Natural killer cell treated with Interleukin-12 subunit alpha and Interleukin-12 subunit beta and Interleukin-15 and Interleukin-18, amount 100 ng/mL, for 72 hours (primary cell): ENCODE measurements around the gene RNLS. TPM values are rescaled to one million over a fixed set of nuclear protein-coding genes. Genes with fewer than 3 reads are reported as not detected.

Source experiments
- ATAC-seq, 2 donors: fragments of 150-1000 bp; cut with Tn5 transposase in 1 of 2; sonication (Bioruptor Pico), chemical (Tn5 transposase) in 1 of 2; 2 replicates each; pipeline ENCODE4 v1.10.0; 2021
- DNase-seq: peaks from one replicate; pipeline ENCODE4 v3.0.0; 2022; ENCODE audit warnings: low spot score
- H3K27ac Mint-ChIP-seq, 2 donors: 1 replicate in 1 of 2; 2 replicates in 1 of 2; pipeline ENCODE4 v1.8.0; 2022; ENCODE audit warnings: mixed read lengths in 2 of 2, mild to moderate bottlenecking in 1 of 2, moderate library complexity in 1 of 2
- H3K27me3 Mint-ChIP-seq, 2 donors: 1 replicate in 1 of 2; 2 replicates in 1 of 2; pipeline ENCODE4 v1.8.0; 2022; ENCODE audit warnings: mixed read lengths in 2 of 2
- H3K36me3 Mint-ChIP-seq: one replicate; pipeline ENCODE4 v1.8.0; 2022; ENCODE audit warnings: mixed read lengths
- H3K4me1 Mint-ChIP-seq, 2 donors: 1 replicate in 1 of 2; 2 replicates in 1 of 2; pipeline ENCODE4 v1.8.0; 2022; ENCODE audit warnings: low read depth in 2 of 2, mixed read lengths in 2 of 2, mild to moderate bottlenecking in 1 of 2
- H3K4me3 Mint-ChIP-seq: one replicate; pipeline ENCODE4 v1.8.0; 2022; ENCODE audit warnings: mixed read lengths
- H3K9me3 Mint-ChIP-seq: 2 replicates; pipeline ENCODE4 v1.8.0; 2022; ENCODE audit warnings: mixed read lengths
- total RNA-seq, 2 donors: library from RNA; stranded (reverse); gene quantifications; one replicate each; pipeline ENCODE4 v1.2.3, GENCODE V29; 2022

RNLS gene
- 1 to 10 TPM; 2.4 to 2.9 TPM for total RNA-seq

DNA sequence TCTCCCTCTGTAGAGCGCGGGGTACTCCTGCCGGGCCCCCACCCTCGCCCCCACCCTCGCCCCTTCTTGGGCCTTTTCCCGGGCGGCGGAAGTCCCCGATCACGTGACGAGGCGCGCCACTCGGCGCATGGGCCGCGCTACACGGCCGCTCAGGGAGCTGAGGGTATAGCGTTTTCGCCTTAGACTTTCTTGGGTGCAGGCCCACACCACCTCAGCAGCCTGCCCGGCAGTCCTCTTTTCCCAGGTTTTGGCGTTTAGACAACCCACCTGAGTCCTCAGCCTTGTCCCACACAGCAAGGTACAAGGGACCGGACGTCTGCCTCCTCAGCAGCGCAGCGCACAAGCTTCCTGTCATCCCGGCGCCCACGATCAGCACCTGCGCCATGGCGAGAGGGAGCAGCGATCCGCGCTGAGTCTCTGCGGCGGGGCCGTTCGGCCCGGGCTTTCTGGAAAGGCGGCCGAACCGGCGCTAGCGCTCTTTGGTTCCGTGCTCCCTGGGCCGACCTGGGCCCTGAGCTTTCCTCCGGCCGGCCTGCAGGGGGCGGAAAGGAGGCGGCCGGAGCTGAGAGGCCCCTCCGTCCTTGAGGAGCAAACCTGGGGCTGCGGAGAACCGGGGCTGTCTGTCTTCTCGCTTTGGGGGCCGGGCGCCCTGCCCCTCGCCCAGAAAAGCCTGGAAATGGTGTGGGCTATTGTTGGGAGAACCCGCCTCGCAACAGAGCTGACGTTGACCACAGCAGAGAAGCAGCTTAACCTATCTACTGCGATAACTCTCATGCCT, at the start of gene RNLS:
RNLS (minus strand) TSS at position 513 of the 778 bp plus-strand sequence.
- no peaks in the 10 kb centered on the region for H3K36me3 Mint-ChIP-seq
- ATAC-seq (peak; percentile 87 to 90), DNase-seq (peak; percentile 76)
- H3K9me3 Mint-ChIP-seq = no peaks in the 10 kb centered on the region
- peak within 1 kb of the TSS; percentile 82 to 89 for H3K27ac Mint-ChIP-seq
- peaks cover 5 to 8% of the 10 kb centered on the region in 2 donors for H3K4me1 Mint-ChIP-seq
- H3K27me3 Mint-ChIP-seq = peaks cover 8 to 21% of the 10 kb centered on the region in 2 donors
- H3K4me3 Mint-ChIP-seq = peak within 1 kb of the TSS; percentile 90

DNA sequence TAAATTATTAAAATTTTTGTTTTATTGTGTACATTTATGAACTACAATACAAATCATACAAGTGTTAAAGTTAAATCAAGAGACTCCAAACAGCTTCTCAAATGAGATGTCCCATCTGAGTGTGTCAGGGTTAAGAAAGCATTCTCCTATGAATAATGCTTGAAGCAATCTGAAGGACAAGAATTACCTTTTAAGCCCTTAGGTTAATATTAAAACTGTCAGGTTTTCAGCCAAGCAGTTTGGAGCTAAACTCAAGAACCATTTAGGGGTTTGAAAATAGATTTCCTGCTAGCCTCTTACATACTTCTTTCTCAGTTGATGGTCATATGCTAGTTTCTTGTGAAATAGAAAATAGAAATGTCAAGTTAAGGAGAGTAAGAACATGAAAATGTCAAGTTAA, 41.7 kb upstream of the RNLS start:
- Mint-ChIP-seq H3K27ac (no peak overlapping the region), H3K27me3 (peaks cover 5 to 7% of the 10 kb centered on the region in 2 donors), H3K9me3 (no peaks in the 10 kb centered on the region), H3K4me1 (no peaks in the 10 kb centered on the region), H3K4me3 (no peak overlapping the region), H3K36me3 (no peaks in the 10 kb centered on the region)
- DNase-seq = no peak
- ATAC-seq = no peak

- peaks cover 5 to 10% of the 10 kb centered on the region in 2 donors for H3K27me3 Mint-ChIP-seq
- H3K27ac Mint-ChIP-seq = no peak overlapping the region
- no peaks in the 10 kb centered on the region for H3K36me3 Mint-ChIP-seq
- ATAC-seq (no peak), DNase-seq (no peak)
- no peaks in the 10 kb centered on the region for H3K4me1 Mint-ChIP-seq
- no peak overlapping the region for H3K4me3 Mint-ChIP-seq
- no peaks in the 10 kb centered on the region for H3K9me3 Mint-ChIP-seq
These were observed 40.7 kb upstream of the RNLS start for GRCh38 chr10:88623835-88624234.

DNA sequence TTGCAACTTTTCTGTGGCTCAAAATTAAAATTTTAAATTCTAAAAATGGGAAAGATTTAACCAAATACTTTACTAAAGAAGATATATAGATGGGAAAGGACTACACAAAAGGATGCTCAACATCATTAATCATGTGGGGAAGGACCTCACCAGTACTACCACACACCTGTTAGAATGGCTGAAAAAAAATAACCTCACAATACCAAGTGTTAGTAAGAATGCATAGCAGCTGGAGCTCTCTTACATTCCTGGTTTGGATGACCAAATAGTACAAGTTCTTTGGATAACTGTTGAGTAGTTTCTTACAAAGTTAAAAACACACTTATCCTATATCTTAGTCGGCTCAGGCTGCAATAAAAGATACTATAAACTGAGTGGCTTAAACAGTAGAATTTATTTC, 37.3 kb upstream of the RNLS start:
- ATAC-seq = no peak
- Mint-ChIP-seq H3K9me3 (no peaks in the 10 kb centered on the region), H3K27me3 (peaks cover 3 to 10% of the 10 kb centered on the region in 2 donors)

GRCh38 chr10:88618496-88618895, 35.4 kb upstream of the RNLS start:
- ATAC-seq (no peak), DNase-seq (no peak)
- H3K4me1 Mint-ChIP-seq = no peaks in the 10 kb centered on the region
- no peaks in the 10 kb centered on the region for H3K36me3 Mint-ChIP-seq
- no peaks in the 10 kb centered on the region for H3K9me3 Mint-ChIP-seq
- peaks cover 3 to 10% of the 10 kb centered on the region in 2 donors for H3K27me3 Mint-ChIP-seq
- H3K27ac Mint-ChIP-seq = no peak overlapping the region
- H3K4me3 Mint-ChIP-seq = no peak overlapping the region

More for the DNA sequence above, 37.3 kb upstream of the RNLS start:
- no peak for DNase-seq
- H3K4me3 Mint-ChIP-seq = no peak overlapping the region
- no peaks in the 10 kb centered on the region for H3K4me1 Mint-ChIP-seq
- no peak overlapping the region for H3K27ac Mint-ChIP-seq
- H3K36me3 Mint-ChIP-seq = no peaks in the 10 kb centered on the region

- H3K4me3 Mint-ChIP-seq = no peak overlapping the region
- H3K9me3 Mint-ChIP-seq = no peaks in the 10 kb centered on the region
- no peak for ATAC-seq
- no peak for DNase-seq
- H3K36me3 Mint-ChIP-seq = no peaks in the 10 kb centered on the region
- no peaks in the 10 kb centered on the region for H3K4me1 Mint-ChIP-seq
- peaks cover 3 to 10% of the 10 kb centered on the region in 2 donors for H3K27me3 Mint-ChIP-seq
- no peak overlapping the region for H3K27ac Mint-ChIP-seq
These were observed 34.7 kb upstream of the RNLS start for GRCh38 chr10:88617772-88618300.

DNA sequence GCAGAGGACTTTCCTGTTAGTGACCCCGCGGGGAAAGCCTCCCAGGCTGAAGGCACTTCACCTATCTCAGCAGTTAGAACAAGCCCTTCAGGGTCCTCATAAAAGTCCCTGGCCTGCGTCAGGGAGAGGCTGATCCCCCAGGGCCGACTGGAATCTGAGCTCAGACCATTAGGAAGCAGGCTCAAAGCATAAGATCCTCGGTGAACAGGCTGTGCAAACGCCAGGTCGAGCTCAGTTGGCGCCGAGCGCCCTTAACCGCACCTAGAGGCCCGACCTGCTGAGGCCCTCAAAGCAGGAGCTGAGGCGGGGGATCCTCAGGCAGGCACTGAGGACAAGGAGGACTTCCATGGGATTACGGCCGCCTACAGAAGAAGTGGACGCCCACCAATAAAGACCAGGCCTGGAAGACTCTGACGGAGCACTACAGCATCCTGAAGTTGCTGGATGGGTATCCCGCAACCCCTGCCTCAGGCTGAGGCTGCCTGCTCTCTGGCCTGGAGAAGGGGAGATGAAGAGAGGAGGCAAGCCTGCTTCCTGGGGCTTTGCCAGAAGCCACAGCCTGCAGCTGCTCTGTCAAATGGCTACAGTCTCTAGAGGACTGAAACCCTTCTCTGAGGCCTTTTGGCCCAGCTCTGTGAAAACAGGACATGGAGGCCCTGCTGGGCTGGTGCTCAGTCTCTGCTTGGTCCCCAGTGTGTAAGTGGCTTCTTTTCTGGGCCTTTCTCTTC, 33.3 kb upstream of the RNLS start:
- Mint-ChIP-seq H3K27ac (no peak overlapping the region), H3K4me3 (no peak overlapping the region), H3K9me3 (no peaks in the 10 kb centered on the region), H3K27me3 (peaks cover 3 to 12% of the 10 kb centered on the region in 2 donors), H3K4me1 (no peaks in the 10 kb centered on the region), H3K36me3 (no peaks in the 10 kb centered on the region)
- ATAC-seq = peak; percentile 20 to 48
- no peak for DNase-seq

GRCh38 chr10:88608780-88609179, 25.7 kb upstream of the RNLS start:
- no peak overlapping the region for H3K4me3 Mint-ChIP-seq
- no peak overlapping the region for H3K27ac Mint-ChIP-seq
- H3K36me3 Mint-ChIP-seq = no peaks in the 10 kb centered on the region
- no peaks in the 10 kb centered on the region for H3K4me1 Mint-ChIP-seq
- no peaks in the 10 kb centered on the region for H3K9me3 Mint-ChIP-seq
- ATAC-seq (no peak), DNase-seq (no peak)
- H3K27me3 Mint-ChIP-seq = peaks cover 6 to 20% of the 10 kb centered on the region in 2 donors

DNA sequence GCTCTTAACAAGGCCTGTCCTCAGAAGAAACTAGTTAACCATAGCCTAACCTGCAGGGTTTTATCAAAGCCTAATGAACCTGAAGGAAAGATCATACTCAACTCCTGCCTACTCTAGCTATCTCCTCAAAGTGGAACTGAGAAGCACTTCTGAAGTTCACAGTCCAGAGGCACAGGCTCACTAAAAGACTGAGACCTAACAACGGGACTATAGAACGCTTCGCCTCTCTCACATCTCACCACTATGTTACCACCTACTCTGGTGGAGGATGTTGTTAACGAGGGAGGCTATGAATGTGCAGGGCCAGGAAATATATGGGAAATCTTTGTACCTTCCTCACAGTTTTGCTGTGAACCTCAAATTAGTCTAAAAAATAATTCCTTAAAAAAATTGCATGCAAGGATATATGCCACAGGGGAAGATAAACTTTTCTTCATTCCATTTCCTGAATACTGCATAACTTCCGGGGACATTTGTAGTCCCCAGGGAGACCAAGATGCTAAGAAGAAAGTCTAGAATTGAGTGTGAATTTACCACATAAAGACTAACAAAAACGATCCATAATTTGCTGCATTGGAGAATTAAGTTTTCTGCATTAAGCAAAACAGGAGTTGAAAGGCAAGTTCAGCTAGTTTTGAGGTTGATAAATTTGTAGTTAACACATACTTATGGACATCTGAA, 25.1 kb upstream of the RNLS start:
- no peaks in the 10 kb centered on the region for H3K9me3 Mint-ChIP-seq
- DNase-seq (no peak), ATAC-seq (no peak)
- H3K36me3 Mint-ChIP-seq = no peaks in the 10 kb centered on the region
- peaks cover 6 to 22% of the 10 kb centered on the region in 2 donors for H3K27me3 Mint-ChIP-seq
- H3K27ac Mint-ChIP-seq = no peak overlapping the region
- H3K4me3 Mint-ChIP-seq = no peak overlapping the region
- H3K4me1 Mint-ChIP-seq = no peaks in the 10 kb centered on the region

GRCh38 chr10:88598055-88598454, 14.9 kb upstream of the RNLS start:
- DNase-seq (no peak), ATAC-seq (no peak)
- Mint-ChIP-seq H3K4me1 (peaks cover 0 to 3% of the 10 kb centered on the region in 2 donors), H3K9me3 (no peaks in the 10 kb centered on the region), H3K36me3 (peaks cover 5% of the 10 kb centered on the region), H3K27ac (no peak overlapping the region), H3K4me3 (no peak overlapping the region), H3K27me3 (peaks cover 9 to 19% of the 10 kb centered on the region in 2 donors)

- peaks cover 0 to 3% of the 10 kb centered on the region in 2 donors for H3K4me1 Mint-ChIP-seq
- no peak for ATAC-seq
- no peak overlapping the region for H3K4me3 Mint-ChIP-seq
- no peak for DNase-seq
- no peaks in the 10 kb centered on the region for H3K36me3 Mint-ChIP-seq
- H3K9me3 Mint-ChIP-seq = no peaks in the 10 kb centered on the region
- no peak overlapping the region for H3K27ac Mint-ChIP-seq
- peaks cover 9 to 12% of the 10 kb centered on the region in 2 donors for H3K27me3 Mint-ChIP-seq
These were observed 11.4 kb upstream of the RNLS start for GRCh38 chr10:88594482-88594881.

GRCh38 chr10:88592906-88593305, 9.8 kb upstream of the RNLS start:
- H3K27me3 Mint-ChIP-seq = peaks cover 4 to 9% of the 10 kb centered on the region in 2 donors
- H3K36me3 Mint-ChIP-seq = no peaks in the 10 kb centered on the region
- no peaks in the 10 kb centered on the region for H3K4me1 Mint-ChIP-seq
- no peak overlapping the region for H3K27ac Mint-ChIP-seq
- no peak overlapping the region for H3K4me3 Mint-ChIP-seq
- H3K9me3 Mint-ChIP-seq = no peaks in the 10 kb centered on the region
- DNase-seq (no peak), ATAC-seq (no peak)

DNA sequence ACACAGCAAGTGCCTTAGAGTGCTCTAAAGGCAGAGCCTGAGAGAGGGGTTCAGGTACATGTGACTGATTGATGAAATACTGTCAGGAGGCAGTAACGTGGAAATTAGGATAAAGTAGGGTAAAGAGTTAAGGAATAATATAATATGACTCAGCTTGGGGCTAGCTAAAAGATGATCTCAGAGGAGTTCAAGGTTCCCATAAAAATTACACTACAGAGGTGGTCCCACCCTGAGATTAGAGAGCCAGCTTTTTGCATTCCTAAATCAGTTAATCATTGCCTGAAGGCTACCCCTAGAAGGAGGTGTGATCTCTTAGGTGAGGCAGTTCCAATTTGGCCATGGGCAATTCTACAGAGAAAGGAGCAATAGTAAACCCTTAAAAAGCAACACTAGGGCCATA, 9.3 kb upstream of the RNLS start:
- ATAC-seq (no peak), DNase-seq (no peak)
- Mint-ChIP-seq H3K9me3 (no peaks in the 10 kb centered on the region), H3K36me3 (no peaks in the 10 kb centered on the region), H3K4me1 (no peaks in the 10 kb centered on the region), H3K27me3 (peaks cover 3 to 6% of the 10 kb centered on the region in 2 donors), H3K27ac (no peak overlapping the region), H3K4me3 (no peak overlapping the region)
